Measurements from ENCODE around the gene TSPAN3.

GRCh38 chr15:77021088-77021481 lies 49.8 kb downstream of the TSPAN3 start:
- TF ChIP-seq, protein P1, sequence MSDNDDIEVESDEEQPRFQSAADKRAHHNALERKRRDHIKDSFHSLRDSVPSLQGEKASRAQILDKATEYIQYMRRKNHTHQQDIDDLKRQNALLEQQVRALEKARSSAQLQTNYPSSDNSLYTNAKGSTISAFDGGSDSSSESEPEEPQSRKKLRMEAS (IDR thresholded peaks at IDR 0.05) = no peak
- TF ChIP-seq YY1 (IDR thresholded peaks at IDR 0.05; ENCODE audit: low read depth) (no peak), REST (IDR thresholded peaks at IDR 0.05; ENCODE audit: low read depth) (no peak), EP300 (IDR thresholded peaks at IDR 0.05; ENCODE audit: borderline replicate concordance) (no peak), CEBPB (IDR thresholded peaks at IDR 0.05) (no peak), EGR1 (IDR thresholded peaks at IDR 0.05) (no peak), TCF12 (IDR thresholded peaks at IDR 0.05; ENCODE audit: low read depth) (no peak)
- TF ChIP-seq, protein P2, sequence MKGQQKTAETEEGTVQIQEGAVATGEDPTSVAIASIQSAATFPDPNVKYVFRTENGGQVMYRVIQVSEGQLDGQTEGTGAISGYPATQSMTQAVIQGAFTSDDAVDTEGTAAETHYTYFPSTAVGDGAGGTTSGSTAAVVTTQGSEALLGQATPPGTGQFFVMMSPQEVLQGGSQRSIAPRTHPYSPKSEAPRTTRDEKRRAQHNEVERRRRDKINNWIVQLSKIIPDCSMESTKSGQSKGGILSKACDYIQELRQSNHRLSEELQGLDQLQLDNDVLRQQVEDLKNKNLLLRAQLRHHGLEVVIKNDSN (IDR thresholded peaks at IDR 0.05) = no peak
